ENCODE data around the gene SRSF4. TPM values are rescaled to one million over a fixed set of nuclear protein-coding genes. Genes with fewer than 3 reads are reported as not detected.

Gene SRSF4
- total and polyA plus RNA-seq, 3 experiments from 2014 or later = 112 to 119 (median 115) TPM

DNA sequence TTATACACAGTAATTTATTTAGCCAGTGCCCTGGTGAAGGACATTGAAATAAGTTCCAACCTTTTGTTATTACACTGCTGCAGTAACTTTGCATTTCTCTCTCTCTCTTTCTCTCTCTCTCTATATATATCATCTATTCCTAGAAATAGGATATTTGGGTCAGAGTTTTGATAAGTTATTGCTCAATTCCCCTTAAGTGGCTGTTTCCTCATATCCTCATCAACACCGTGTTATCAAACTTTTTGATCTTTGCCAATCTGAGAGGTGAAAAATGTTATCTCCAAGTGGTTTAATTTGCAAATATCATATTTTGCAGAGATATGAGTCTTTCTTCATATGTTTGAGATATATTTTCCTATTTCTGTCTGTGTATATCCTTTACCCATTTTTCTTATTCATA lies 1.6 kb upstream of the SRSF4 start:
- Mint-ChIP-seq H3K27me3 (no peaks in the 10 kb centered on the region), H3K9me3 (no peaks in the 10 kb centered on the region), H3K4me1 (peaks cover 28 to 40% (median 38%) of the 10 kb centered on the region in 3 donors), H3K4me3 (peak overlapping the region; percentile 7 to 95 (median 93)), H3K36me3 (peaks cover 0 to 23% (median 5%) of the 10 kb centered on the region in 3 donors), H3K27ac (peak overlapping the region in 5 of 8 donors; percentile 89 to 97 (median 96))
- no peaks in the 10 kb centered on the region for H3K9me3 ChIP-seq (ENCODE audit: low read length)
- no peak for DNase-seq
- H3K4me1 ChIP-seq (ENCODE audit: insufficient read depth, low read length) = peaks cover 29% of the 10 kb centered on the region
- ChIA-PET CTCF (interaction anchor here (1.9 to 2.5 kb wide), 3 partner anchors 15 to 306 kb away, joined by 5 to 26 read pairs (median 10); no protein-coding TSS in a partner anchor), POLR2A (interaction anchor here (0.7 kb wide), 1 partner anchor 535 kb away, joined by 5 read pairs; the partner anchor contains the start of gene RNU11)
- no peaks in the 10 kb centered on the region for H3K27me3 ChIP-seq (ENCODE audit: insufficient read depth, low read length, poor library complexity, severe bottlenecking)
- H3K4me3 ChIP-seq (ENCODE audit: low read length) = no peak overlapping the region
- H3K36me3 ChIP-seq (ENCODE audit: insufficient read depth, low read length) = peaks cover 6% of the 10 kb centered on the region
- peak overlapping the region; percentile 93 for H3K27ac ChIP-seq (ENCODE audit: low read depth, low read length)

DNA sequence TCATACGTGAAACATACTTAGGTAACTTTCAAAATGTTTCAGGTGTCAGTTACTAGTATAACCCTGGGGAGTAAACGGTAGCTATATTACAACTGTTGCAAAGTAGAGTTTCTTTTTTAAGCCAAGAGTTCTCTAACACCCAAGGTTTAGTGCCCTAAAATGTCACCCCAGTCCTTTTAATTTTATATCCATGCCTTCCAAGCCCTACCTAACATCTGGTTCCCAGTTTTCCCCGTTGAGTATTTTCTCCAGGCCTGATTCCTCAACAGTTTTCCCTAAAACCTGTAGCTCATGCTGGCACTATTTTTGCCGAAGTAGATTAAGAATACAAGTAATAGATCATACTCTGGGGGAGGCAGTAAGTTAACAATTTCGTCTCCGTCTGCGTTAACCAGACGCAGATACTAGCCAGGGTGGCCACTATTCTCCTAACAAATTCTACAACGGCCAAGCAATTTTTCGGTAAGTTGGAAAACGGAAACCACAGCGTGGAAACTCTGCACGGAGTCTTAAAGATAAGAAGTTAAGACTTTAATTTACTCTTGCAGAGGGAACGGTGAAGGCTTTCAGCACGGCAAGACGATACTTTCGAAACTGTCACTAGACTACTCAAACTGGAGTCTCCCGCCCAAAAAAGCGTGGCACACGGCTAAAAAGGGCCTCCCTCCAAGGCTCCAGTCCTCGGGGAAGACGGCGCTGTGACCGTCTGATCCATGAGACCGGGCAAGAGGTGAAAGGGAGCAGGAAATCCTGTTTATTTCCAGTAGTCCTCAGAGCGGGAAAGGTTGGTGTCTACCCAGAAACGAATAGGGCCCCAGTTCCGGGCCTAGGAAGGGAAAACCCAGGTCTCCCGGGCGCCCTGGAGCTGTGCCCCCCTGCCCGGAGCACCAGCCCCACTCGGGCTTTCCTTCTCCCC lies 945 bp downstream of the SRSF4 start:
- H3K4me3 Mint-ChIP-seq = peak overlapping the region; percentile 91 to 97 (median 94)
- Histone ChIP-seq H3K27ac (ENCODE audit: low read depth, low read length) (peak overlapping the region; percentile 97), H3K4me1 (ENCODE audit: insufficient read depth, low read length) (peaks cover 47% of the 10 kb centered on the region), H3K4me3 (ENCODE audit: low read length) (peak overlapping the region; percentile 85), H3K27me3 (ENCODE audit: insufficient read depth, low read length, poor library complexity, severe bottlenecking) (no peaks in the 10 kb centered on the region), H3K9me3 (ENCODE audit: low read length) (no peaks in the 10 kb centered on the region), H3K36me3 (ENCODE audit: insufficient read depth, low read length) (peaks cover 6% of the 10 kb centered on the region)
- H3K36me3 Mint-ChIP-seq = peaks cover 0 to 37% (median 8%) of the 10 kb centered on the region in 3 donors
- ChIA-PET CTCF (interaction anchor here (0.9 to 2.7 kb wide), 9 partner anchors 10 to 444 kb away, joined by 3 to 26 read pairs (median 5); partner anchors contain the start of gene YTHDF2), POLR2A (interaction anchor here (0.6 to 2.8 kb wide), 11 partner anchors 10 to 852 kb away, joined by 3 to 27 read pairs (median 6); partner anchors contain the start of genes MECR, MED18, RNU11 and TAF12)
- peak in 2 of 5 donors; percentile 7 to 49 for DNase-seq
- peak overlapping the region; percentile 93 to 97 (median 96) for H3K27ac Mint-ChIP-seq
- H3K27me3 Mint-ChIP-seq = no peaks in the 10 kb centered on the region
- no peaks in the 10 kb centered on the region for H3K9me3 Mint-ChIP-seq
- H3K4me1 Mint-ChIP-seq = peaks cover 45 to 64% (median 62%) of the 10 kb centered on the region in 3 donors

DNA sequence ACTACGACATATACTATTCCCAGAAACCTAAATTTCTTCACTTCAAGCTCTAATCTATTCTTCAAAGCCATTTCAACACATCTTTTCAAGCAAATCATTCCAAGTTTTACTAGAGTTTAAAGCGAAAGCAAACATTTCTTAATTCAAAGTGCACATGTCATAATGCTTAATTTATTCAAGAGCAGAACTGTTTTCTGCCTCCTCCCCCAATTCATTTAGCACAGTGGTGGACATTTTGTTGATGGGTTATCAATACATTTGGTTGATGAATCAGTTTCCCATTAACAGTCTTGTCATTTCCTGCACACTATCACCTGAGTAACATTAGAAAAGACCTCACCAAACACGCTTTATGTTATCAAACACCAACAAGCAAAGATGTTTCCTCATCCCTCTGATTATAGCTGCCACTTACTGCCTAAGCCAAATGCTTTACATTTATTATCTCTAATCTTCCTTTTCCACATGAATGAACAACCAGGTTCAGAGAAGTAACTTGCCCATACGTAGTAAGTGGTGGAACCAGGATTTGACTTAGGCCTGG lies 2.0 kb downstream of the SRSF4 start:
- peaks cover 47% of the 10 kb centered on the region for H3K4me1 ChIP-seq (ENCODE audit: insufficient read depth, low read length)
- Mint-ChIP-seq H3K4me1 (peaks cover 45 to 64% (median 64%) of the 10 kb centered on the region in 3 donors), H3K4me3 (peak overlapping the region; percentile 91 to 97 (median 94)), H3K36me3 (peaks cover 0 to 38% (median 8%) of the 10 kb centered on the region in 3 donors), H3K27me3 (no peaks in the 10 kb centered on the region), H3K27ac (peak overlapping the region; percentile 9 to 97 (median 95)), H3K9me3 (no peaks in the 10 kb centered on the region)
- H3K27ac ChIP-seq (ENCODE audit: low read depth, low read length) = peak overlapping the region; percentile 97
- H3K4me3 ChIP-seq (ENCODE audit: low read length) = peak overlapping the region; percentile 85
- ChIA-PET CTCF (interaction anchor here (0.9 to 2.7 kb wide), 2 partner anchors 9 to 298 kb away, joined by 3 to 8 read pairs; no protein-coding TSS in a partner anchor), POLR2A (interaction anchor here (2.3 kb wide), 1 partner anchor 295 kb away, joined by 11 read pairs; no protein-coding TSS in a partner anchor)
- H3K9me3 ChIP-seq (ENCODE audit: low read length) = no peaks in the 10 kb centered on the region
- DNase-seq = no peak
- H3K36me3 ChIP-seq (ENCODE audit: insufficient read depth, low read length) = peaks cover 6% of the 10 kb centered on the region
- H3K27me3 ChIP-seq (ENCODE audit: insufficient read depth, low read length, poor library complexity, severe bottlenecking) = no peaks in the 10 kb centered on the region

DNA sequence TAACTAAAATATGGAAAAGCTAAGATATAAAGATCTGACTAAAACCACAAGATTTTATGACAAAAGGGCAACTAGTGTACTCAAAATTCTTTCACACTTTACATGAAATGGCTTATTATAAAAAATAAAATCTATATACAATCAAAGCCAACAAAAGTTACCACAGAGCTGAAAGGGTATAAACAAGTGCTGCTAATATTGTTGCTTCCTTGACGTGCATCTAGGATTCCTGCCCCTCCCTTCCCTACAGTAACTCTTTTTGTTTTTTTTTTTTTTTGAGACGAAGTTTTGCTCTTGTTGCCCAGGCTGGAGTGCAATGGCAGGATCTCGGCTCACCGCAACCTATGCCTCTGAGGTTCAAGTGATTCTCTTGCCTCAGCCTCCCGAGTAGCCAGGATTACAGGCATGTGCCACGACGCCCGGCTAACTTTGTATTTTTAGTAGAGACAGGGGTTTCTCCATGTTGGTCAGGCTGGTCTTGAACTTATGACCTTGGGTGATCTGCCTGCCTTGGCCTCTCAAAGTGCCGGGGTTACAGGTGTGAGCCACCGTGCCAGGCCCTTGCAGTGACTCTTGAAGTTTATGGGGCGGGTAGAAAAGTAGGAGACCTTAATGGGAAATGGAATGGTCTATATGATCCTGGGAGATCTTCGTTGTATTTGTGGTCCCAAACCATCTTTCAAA lies 4.5 kb downstream of the SRSF4 start:
- CTCF ChIA-PET = no interaction called here
- Mint-ChIP-seq H3K27ac (peak overlapping the region; percentile 11 to 97 (median 72)), H3K27me3 (no peaks in the 10 kb centered on the region), H3K4me1 (peaks cover 57 to 67% (median 66%) of the 10 kb centered on the region in 3 donors), H3K36me3 (peaks cover 4 to 46% (median 12%) of the 10 kb centered on the region in 3 donors), H3K4me3 (peak overlapping the region; percentile 20 to 61 (median 51)), H3K9me3 (no peaks in the 10 kb centered on the region)
- DNase-seq = no peak
- Histone ChIP-seq H3K9me3 (ENCODE audit: low read length) (no peaks in the 10 kb centered on the region), H3K36me3 (ENCODE audit: insufficient read depth, low read length) (peaks cover 6% of the 10 kb centered on the region), H3K4me1 (ENCODE audit: insufficient read depth, low read length) (peaks cover 53% of the 10 kb centered on the region), H3K4me3 (ENCODE audit: low read length) (no peak overlapping the region), H3K27ac (ENCODE audit: low read depth, low read length) (no peak overlapping the region), H3K27me3 (ENCODE audit: insufficient read depth, low read length, poor library complexity, severe bottlenecking) (no peaks in the 10 kb centered on the region)
- POLR2A ChIA-PET = no interaction called here

DNA sequence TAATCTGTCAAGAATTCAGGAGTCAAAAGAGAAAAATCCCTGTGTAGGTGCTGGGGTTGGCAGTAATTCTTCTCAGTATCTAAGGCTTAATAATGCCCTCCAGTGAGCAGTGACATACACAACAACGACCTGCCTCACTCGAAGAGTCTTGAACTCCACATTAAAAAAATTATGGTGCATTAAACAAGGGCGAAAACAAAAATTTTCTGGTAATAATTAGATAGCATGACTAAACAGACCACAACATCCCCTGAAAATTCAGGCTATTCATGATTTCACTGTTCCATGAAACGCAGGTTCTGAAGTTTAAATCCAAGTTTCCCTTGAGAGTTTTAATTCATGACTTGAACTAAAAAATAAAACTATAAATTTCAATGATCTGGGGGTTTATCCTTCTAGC lies 5.1 kb downstream of the SRSF4 start:
- Mint-ChIP-seq H3K9me3 (no peaks in the 10 kb centered on the region), H3K36me3 (peaks cover 4 to 48% (median 14%) of the 10 kb centered on the region in 3 donors), H3K4me3 (peak overlapping the region in 5 of 7 donors; percentile 29 to 55 (median 43)), H3K27me3 (no peaks in the 10 kb centered on the region), H3K27ac (peak overlapping the region in 6 of 8 donors; percentile 14 to 97 (median 60)), H3K4me1 (peaks cover 61 to 70% (median 69%) of the 10 kb centered on the region in 3 donors)
- ChIA-PET CTCF (no interaction called here), POLR2A (no interaction called here)
- Histone ChIP-seq H3K27me3 (ENCODE audit: insufficient read depth, low read length, poor library complexity, severe bottlenecking) (no peaks in the 10 kb centered on the region), H3K27ac (ENCODE audit: low read depth, low read length) (no peak overlapping the region), H3K36me3 (ENCODE audit: insufficient read depth, low read length) (peaks cover 6% of the 10 kb centered on the region), H3K9me3 (ENCODE audit: low read length) (no peaks in the 10 kb centered on the region), H3K4me3 (ENCODE audit: low read length) (no peak overlapping the region), H3K4me1 (ENCODE audit: insufficient read depth, low read length) (peaks cover 55% of the 10 kb centered on the region)
- DNase-seq = no peak

DNA sequence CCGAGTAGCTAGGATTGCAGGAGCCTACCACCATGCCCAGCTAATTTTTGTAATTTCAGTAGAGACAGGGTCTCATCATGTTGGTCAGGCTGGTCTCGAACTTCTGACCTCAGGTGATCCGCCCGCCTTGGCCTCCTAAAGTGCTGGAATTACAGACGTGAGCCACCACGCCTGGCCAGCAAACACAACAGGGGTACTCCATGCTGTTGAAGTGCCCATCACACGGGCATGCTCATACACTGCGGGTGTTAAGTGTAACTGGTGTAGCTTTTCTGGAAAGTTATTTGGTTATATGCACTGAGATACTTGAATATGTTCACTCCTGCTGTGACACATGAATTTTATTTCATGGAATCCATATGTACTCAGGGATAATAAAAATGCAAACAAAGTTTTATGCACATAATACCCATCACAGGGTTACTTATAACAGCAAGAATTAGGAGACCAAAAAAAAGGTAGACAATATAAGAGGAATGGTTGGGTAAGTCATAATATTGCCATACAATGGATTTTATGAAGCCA lies 9.2 kb downstream of the SRSF4 start:
- H3K27ac ChIP-seq (ENCODE audit: low read depth, low read length) = no peak overlapping the region
- H3K4me1 ChIP-seq (ENCODE audit: insufficient read depth, low read length) = peaks cover 47% of the 10 kb centered on the region
- CTCF ChIA-PET = interaction anchor here (0.6 kb wide), 1 partner anchor 396 kb away, joined by 3 read pairs; no protein-coding TSS in a partner anchor
- peaks cover 4 to 52% (median 13%) of the 10 kb centered on the region in 3 donors for H3K36me3 Mint-ChIP-seq
- no peak overlapping the region for H3K4me3 ChIP-seq (ENCODE audit: low read length)
- peak overlapping the region in 2 of 8 donors; percentile 53 to 71 for H3K27ac Mint-ChIP-seq
- peaks cover 3% of the 10 kb centered on the region for H3K36me3 ChIP-seq (ENCODE audit: insufficient read depth, low read length)
- no peaks in the 10 kb centered on the region for H3K9me3 ChIP-seq (ENCODE audit: low read length)
- POLR2A ChIA-PET = no interaction called here
- no peak for DNase-seq
- peak overlapping the region in 3 of 7 donors; percentile 8 to 59 (median 29) for H3K4me3 Mint-ChIP-seq
- H3K27me3 Mint-ChIP-seq = no peaks in the 10 kb centered on the region
- H3K27me3 ChIP-seq (ENCODE audit: insufficient read depth, low read length, poor library complexity, severe bottlenecking) = no peaks in the 10 kb centered on the region
- peaks cover 63 to 73% (median 70%) of the 10 kb centered on the region in 3 donors for H3K4me1 Mint-ChIP-seq
- H3K9me3 Mint-ChIP-seq = no peaks in the 10 kb centered on the region

DNA sequence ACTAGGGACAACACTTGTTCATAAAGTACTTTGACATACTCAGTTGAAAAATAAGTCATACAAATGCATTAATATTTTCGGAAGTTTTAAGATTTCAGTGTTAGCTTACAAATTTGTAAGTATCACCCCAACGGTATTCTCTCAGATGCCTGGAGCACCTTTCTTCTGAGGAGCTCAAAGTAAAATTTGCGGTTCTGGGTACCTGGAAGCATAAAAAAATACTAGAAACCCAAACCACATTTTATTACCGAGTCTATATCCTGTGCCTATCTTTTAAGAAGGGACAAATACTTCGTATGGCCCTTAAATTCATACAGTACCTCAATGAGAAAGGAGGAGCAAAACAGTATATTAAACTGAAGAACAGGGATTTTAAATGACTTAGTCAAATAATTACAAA lies 10.2 kb downstream of the SRSF4 start:
- H3K27me3 ChIP-seq (ENCODE audit: insufficient read depth, low read length, poor library complexity, severe bottlenecking) = no peaks in the 10 kb centered on the region
- H3K27me3 Mint-ChIP-seq = no peaks in the 10 kb centered on the region
- H3K4me3 ChIP-seq (ENCODE audit: low read length) = no peak overlapping the region
- H3K36me3 Mint-ChIP-seq = peaks cover 4 to 54% (median 13%) of the 10 kb centered on the region in 3 donors
- no peaks in the 10 kb centered on the region for H3K9me3 Mint-ChIP-seq
- H3K9me3 ChIP-seq (ENCODE audit: low read length) = no peaks in the 10 kb centered on the region
- H3K36me3 ChIP-seq (ENCODE audit: insufficient read depth, low read length) = peaks cover 3% of the 10 kb centered on the region
- H3K27ac ChIP-seq (ENCODE audit: low read depth, low read length) = no peak overlapping the region
- ChIA-PET POLR2A (interaction anchor here (1.5 kb wide), 1 partner anchor 10 kb away, joined by 6 read pairs; the partner anchor contains the start of gene SRSF4), CTCF (interaction anchor here (1.2 to 1.6 kb wide), 2 partner anchors 10 to 14 kb away, joined by 3 to 8 read pairs; partner anchors contain the start of gene SRSF4)
- H3K27ac Mint-ChIP-seq = peak overlapping the region in 4 of 8 donors; percentile 46 to 80 (median 54)
- H3K4me3 Mint-ChIP-seq = peak overlapping the region in 6 of 7 donors; percentile 31 to 65 (median 56)
- peaks cover 62 to 73% (median 70%) of the 10 kb centered on the region in 3 donors for H3K4me1 Mint-ChIP-seq
- peaks cover 37% of the 10 kb centered on the region for H3K4me1 ChIP-seq (ENCODE audit: insufficient read depth, low read length)
- peak in 1 of 5 donors; percentile 17 for DNase-seq

Data from CD8-positive, alpha-beta memory T cell (primary cell).